Thoracic aorta (tissue), 2 donors: ENCODE data around the gene HSPA8. TPM values are rescaled to one million over a fixed set of nuclear protein-coding genes. Genes with fewer than 3 reads are reported as not detected.

Experiments used
- ATAC-seq: fragments of 150-250 bp; one replicate; pipeline ENCODE4 v1.8.0; 2017; ENCODE audit warnings: low read depth; ENCODE audit not compliant: insufficient number of reproducible peaks, low FRiP score
- DNase-seq: peaks from one replicate; pipeline ENCODE4 v3.0.0-alpha.2; 2020; ENCODE audit warnings: low spot score
- H3K27ac ChIP-seq, 2 donors: fragments of 200-600 bp; sonication (generic); 1 replicate in 1 of 2; 2 replicates in 1 of 2; pipeline ENCODE4 v1.5.1; 2016; ENCODE audit warnings: mild to moderate bottlenecking in 2 of 2, moderate library complexity in 2 of 2
- H3K27me3 ChIP-seq: fragments of 200-600 bp; sonication (generic); replicated peaks from 2 replicates; pipeline ENCODE4 v1.6.0; 2016; ENCODE audit warnings: mild to moderate bottlenecking; ENCODE audit not compliant: insufficient read depth
- H3K36me3 ChIP-seq: fragments of 200-600 bp; sonication (generic); one replicate; pipeline ENCODE4 v1.5.1; 2016
- H3K4me1 ChIP-seq, 2 donors: fragments of 200-600 bp; sonication (generic); 1 replicate in 1 of 2; 2 replicates in 1 of 2; pipeline versions ENCODE4 v1.5.1 to v1.6.0; 2016; ENCODE audit warnings: low read depth in 2 of 2, mild to moderate bottlenecking in 1 of 2; ENCODE audit not compliant: control insufficient read depth in 1 of 2
- H3K4me3 ChIP-seq: fragments of 200-600 bp; sonication (generic); 2 replicates; pipeline ENCODE4 v1.5.1; 2016; ENCODE audit warnings: mild to moderate bottlenecking
- H3K9me3 ChIP-seq: fragments of 200-600 bp; sonication (generic); 2 replicates; pipeline ENCODE4 v1.5.1; 2016
- CTCF ChIP-seq: fragments of 200-600 bp; sonication (generic); IDR thresholded peaks from one replicate; pipeline ENCODE4 v1.5.1; 2019; ENCODE audit warnings: antibody characterized with exemption
- total RNA-seq, 2 donors: library from RNA; depleted of rRNA; stranded (reverse); fragments of >200 nt; gene quantifications; one replicate each; pipeline versions ENCODE4 v1.1.0 to v1.2.3, GENCODE V29; 2016

HSPA8 gene
- total RNA-seq, 2 donors from 2014 or later, result 728 to 947 TPM

DNA sequence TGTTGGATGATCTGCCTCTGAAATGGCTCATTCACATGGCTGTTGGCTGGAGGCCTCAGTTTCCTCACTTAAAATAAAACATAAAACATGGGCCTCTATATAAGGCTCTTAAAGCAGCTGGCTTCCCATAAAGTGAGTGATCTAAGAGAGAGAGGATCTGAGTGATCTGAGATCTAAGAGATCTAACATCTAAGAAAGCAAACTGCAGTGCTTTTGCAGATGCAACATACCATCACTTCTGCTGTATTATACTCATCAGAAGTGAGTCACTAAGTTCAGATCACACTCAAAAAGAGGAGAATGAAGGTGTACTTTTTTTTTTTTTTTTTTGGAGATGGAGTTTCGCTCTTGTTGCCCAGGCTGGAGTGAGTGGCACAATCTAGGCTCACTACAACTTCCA is 18.1 kb upstream of the HSPA8 start:
- Histone ChIP-seq H3K27me3 (no peaks in the 10 kb centered on the region), H3K27ac (no peak overlapping the region), H3K36me3 (peaks cover 5% of the 10 kb centered on the region), H3K4me1 (peaks cover 3 to 4% of the 10 kb centered on the region in 2 donors), H3K9me3 (no peaks in the 10 kb centered on the region), H3K4me3 (no peak overlapping the region)
- ATAC-seq, result no peak
- DNase-seq, result no peak
- no peak for TF ChIP-seq CTCF

GRCh38 chr11:123076484-123076883 is 14.5 kb upstream of the HSPA8 start:
- TF ChIP-seq CTCF, result no peak
- peaks cover 16% of the 10 kb centered on the region for H3K36me3 ChIP-seq
- DNase-seq (no peak), ATAC-seq (no peak)
- no peaks in the 10 kb centered on the region for H3K27me3 ChIP-seq
- H3K27ac ChIP-seq, result no peak overlapping the region
- no peak overlapping the region for H3K4me3 ChIP-seq
- no peaks in the 10 kb centered on the region for H3K4me1 ChIP-seq
- no peaks in the 10 kb centered on the region for H3K9me3 ChIP-seq

- Histone ChIP-seq H3K4me3 (no peak overlapping the region), H3K9me3 (no peaks in the 10 kb centered on the region), H3K36me3 (peaks cover 13% of the 10 kb centered on the region), H3K4me1 (peaks cover 0 to 17% of the 10 kb centered on the region in 2 donors), H3K27ac (no peak overlapping the region), H3K27me3 (no peaks in the 10 kb centered on the region)
- no peak for DNase-seq
- ATAC-seq, result no peak
- no peak for TF ChIP-seq CTCF
Measured at GRCh38 chr11:123073343-123074057, 11.6 kb upstream of the HSPA8 start.

DNA sequence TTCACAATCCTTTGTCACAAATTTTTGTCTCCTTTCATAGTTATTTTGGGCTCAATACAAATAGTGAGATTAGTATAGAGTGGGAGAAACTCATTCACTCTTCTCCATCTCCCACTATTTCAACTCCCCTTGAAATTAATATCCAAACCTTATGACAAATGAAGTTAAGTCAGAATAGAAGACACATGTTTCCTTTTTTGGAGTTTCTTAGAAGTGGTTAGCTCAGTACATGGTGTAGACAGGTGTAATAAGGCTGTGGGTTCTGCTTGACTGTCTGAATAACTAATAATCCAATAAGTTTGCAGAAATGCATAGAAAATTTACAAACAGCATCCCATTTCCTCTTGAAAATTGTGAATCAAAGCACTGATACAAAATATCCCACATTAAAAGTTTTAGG is 10.8 kb upstream of the HSPA8 start:
- no peak for ATAC-seq
- Histone ChIP-seq H3K27ac (no peak overlapping the region), H3K36me3 (peaks cover 13% of the 10 kb centered on the region)

GRCh38 chr11:123072332-123072761 is 10.4 kb upstream of the HSPA8 start:
- no peak overlapping the region for H3K4me3 ChIP-seq
- no peaks in the 10 kb centered on the region for H3K9me3 ChIP-seq
- ATAC-seq (no peak), DNase-seq (no peak)
- H3K27ac ChIP-seq, result no peak overlapping the region
- no peak for TF ChIP-seq CTCF
- H3K36me3 ChIP-seq, result peaks cover 13% of the 10 kb centered on the region
- H3K27me3 ChIP-seq, result no peaks in the 10 kb centered on the region
- H3K4me1 ChIP-seq, result peaks cover 0 to 20% of the 10 kb centered on the region in 2 donors

More for the DNA sequence above, 10.8 kb upstream of the HSPA8 start:
- Histone ChIP-seq H3K9me3 (no peaks in the 10 kb centered on the region), H3K4me3 (no peak overlapping the region), H3K4me1 (peaks cover 0 to 20% of the 10 kb centered on the region in 2 donors), H3K27me3 (no peaks in the 10 kb centered on the region)
- no peak for TF ChIP-seq CTCF
- no peak for DNase-seq
